DMS114 treated with DMSO at 0.1 percent for 48 hours (cell line): ENCODE data around the gene DYRK3.
"Not testable (repeated sequence)": the region's sequence is repeated elsewhere in the genome, so short reads cannot be mapped to it uniquely, and the experiment has no call there.

ENCODE experiments used
- DNase-seq: peaks from one replicate; lab custom pipeline; 2025; ENCODE audit not compliant: unreplicated experiment; lab: John Stamatoyannopoulos, UW

The DYRK3 gene

GRCh38 chr1:206635080-206635977 lies at the start of gene DYRK3:
Gene DYRK3, plus strand, starts transcription at chr1:206635536. Its CDS starts 168 bp downstream, at chr1:206635704.
- DNase-seq: peak; percentile 86

- no peak for DNase-seq
Measured at GRCh38 chr1:206586501-206587445, 48.6 kb upstream of the DYRK3 start.

- no peak for DNase-seq
Measured at GRCh38 chr1:206587904-206588303, 47.4 kb upstream of the DYRK3 start.

- no peak for DNase-seq
Measured at GRCh38 chr1:206588492-206588891, 46.8 kb upstream of the DYRK3 start.

- DNase-seq: no peak
Measured at GRCh38 chr1:206589206-206589605, 46.1 kb upstream of the DYRK3 start.

- no peak for DNase-seq
Measured at GRCh38 chr1:206590025-206590758, 45.1 kb upstream of the DYRK3 start.

GRCh38 chr1:206591226-206591625 lies 44.1 kb upstream of the DYRK3 start:
- no peak for DNase-seq

GRCh38 chr1:206591696-206592095 lies 43.6 kb upstream of the DYRK3 start:
- no peak for DNase-seq

- no peak for DNase-seq
Measured at GRCh38 chr1:206593351-206593925, 41.9 kb upstream of the DYRK3 start.

- DNase-seq: no peak
Measured at GRCh38 chr1:206595581-206596318, 39.6 kb upstream of the DYRK3 start.

GRCh38 chr1:206596319-206596666 lies 39.0 kb upstream of the DYRK3 start:
- DNase-seq: no peak

- no peak for DNase-seq
Measured at GRCh38 chr1:206600527-206600926, 34.8 kb upstream of the DYRK3 start.

- DNase-seq: no peak
Measured at GRCh38 chr1:206604861-206605260, 30.5 kb upstream of the DYRK3 start.

- DNase-seq: peak; percentile 50
Measured at GRCh38 chr1:206606867-206607266, 28.5 kb upstream of the DYRK3 start.

- no peak for DNase-seq
Measured at GRCh38 chr1:206608108-206608698, 27.1 kb upstream of the DYRK3 start.

- DNase-seq: no peak
Measured at GRCh38 chr1:206609229-206609991, 25.9 kb upstream of the DYRK3 start.

GRCh38 chr1:206612129-206612876 lies 23.0 kb upstream of the DYRK3 start, which contains the start of gene EIF2D:
Gene EIF2D, minus strand, starts transcription at chr1:206612465. Its CDS starts 123 bp downstream, at chr1:206612342.
- DNase-seq: peak; percentile 90

GRCh38 chr1:206626396-206626795 lies 8.9 kb upstream of the DYRK3 start:
- DNase-seq: not testable (repeated sequence)
